Bone marrow (tissue), 2 donors: ENCODE measurements around the gene DMBX1.
A peak's percentile ranks its signal among the peaks of the same experiment; 100 is the strongest.

Experiments used
- DNase-seq, 2 donors: peaks; one replicate each; lab custom pipeline; 2025; lab: John Stamatoyannopoulos, UW

DMBX1 gene

DNA sequence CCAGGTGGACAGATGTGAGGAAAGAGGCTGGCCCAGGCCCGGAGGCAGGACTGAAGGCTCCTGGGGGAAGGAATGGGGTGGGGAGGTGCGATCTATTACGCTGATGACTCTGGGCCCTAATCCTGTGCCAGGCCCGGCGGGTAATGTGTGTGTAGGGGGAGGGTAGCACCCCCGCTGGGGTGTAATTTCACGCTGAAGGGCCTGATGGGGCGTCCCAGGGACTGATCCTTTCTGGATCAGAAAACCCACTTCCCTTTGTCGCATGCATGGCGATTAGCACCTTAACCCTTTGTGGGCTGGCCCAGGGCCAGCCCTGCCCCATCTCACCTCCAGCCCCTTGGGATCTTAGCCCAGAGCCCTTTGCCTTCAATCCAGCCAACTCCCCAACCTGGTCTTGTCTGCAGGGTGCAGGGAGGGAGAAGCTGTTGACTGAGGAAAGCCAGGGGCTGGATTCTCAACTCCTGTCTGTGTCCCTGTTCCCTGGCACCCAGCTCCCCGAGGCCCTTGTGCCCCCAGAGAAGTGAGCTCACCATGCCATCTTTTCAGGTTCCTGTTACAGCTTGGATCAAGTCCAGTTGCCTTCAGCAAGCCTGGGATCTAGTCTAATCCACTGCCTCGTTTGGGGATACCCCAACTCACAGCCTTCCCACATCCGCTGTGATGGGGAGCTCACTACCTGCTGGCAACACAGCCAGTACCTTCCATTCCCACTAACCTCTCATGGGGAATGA is 35.8 kb downstream of the DMBX1 start:
- no peak for DNase-seq

DNA sequence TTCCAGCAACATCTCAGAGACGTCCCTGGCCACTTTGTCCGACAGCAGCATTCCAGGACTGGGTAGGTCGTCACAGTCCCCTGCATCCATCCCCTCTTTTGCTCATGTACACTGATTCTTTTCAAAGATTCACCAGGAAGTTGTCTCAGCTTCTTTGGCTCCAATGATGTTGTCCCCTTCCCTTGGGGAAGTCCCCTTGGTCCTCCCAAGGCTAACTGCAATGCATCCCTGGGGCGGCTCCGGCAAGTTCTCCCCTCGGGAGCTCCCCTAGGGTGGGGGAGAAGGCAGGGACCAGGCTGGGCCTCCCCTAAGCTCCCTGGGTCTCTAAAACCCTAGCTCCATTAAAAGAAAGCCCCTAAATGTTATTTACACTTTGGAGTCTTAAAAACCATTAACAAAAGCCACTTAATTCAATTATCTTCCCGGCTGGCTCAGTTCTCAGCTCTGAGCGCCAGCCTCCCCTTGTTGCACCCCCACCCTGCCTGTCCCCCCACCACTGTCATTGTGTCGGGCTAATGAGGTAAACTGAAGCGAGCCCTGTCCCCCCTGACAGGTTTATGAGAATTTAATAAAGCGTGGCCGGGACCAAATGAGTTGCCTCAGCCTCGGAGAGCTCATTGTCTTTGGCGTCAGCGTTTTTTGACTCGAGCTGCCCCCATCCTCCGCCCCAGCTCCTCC is 36.5 kb downstream of the DMBX1 start:
- no peak for DNase-seq

DNA sequence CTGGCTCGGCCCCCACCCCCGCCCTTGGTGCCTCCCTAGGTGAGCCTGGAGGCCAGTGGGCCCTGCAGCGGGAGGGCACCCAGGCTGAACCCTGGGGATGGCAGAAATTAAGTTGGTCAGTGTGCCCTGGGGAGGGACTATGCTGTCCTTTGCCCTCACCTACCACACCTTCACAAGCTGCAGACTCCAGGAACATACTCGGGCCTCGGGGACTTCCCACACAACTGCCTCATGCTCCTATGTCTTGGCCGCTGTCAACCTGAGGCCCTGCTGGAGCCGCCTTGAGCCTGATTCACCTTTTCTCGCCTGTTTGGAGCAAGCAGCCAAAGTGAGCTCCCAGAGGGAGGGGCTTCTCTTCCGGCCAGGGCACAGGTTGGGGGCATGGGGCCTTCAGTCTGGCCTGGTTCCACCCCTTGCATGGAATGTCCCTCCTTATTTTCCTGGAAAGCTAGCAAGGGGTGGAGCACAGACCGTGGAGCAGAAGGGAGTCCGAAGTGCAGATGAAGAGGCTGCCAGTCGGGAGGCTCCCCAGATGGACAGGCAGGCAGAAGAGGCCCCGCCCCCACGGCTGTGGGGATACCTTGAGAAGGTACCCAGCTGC is 37.2 kb downstream of the DMBX1 start:
- DNase-seq, result no peak

DNA sequence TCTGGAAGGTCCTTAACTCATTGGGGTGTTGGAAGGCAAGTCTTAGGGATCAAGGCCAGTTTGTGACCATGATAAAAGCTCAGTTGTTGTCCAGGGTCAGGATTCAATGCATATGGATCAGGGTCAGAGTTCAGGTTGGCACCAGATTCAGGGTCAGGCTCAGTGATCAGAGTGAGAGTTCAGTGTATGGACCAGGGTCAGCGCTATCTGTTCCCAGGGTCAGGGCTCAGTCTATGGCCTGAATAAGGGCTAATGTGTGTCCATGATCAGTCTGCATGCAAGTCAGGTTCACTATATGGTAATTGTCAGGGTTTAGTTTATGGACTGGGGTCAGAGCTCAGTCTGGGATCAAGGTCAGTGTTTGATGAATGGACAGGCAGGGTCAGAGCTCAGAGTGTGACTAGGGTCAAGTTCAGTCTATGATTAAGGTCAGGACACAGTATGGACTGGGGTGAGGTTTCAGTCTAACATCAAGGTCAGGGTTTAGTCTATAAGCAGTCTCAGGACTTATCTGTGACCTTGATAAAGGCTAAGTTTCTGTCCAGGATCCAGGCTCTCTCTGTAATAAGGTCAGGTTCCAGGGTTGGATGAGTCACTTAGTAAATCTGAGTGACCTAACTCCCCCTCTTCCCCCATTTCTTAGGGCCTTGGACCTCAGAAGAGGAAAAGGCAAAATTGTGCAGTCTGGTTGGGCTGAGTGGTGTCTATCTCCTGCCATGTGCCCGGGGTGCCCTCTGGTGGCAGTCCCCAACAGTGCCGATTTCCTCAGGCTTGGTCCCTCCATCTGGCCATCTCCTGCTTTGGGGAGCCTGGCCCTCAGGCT is 38.0 kb downstream of the DMBX1 start:
- peak; percentile 51 to 53 for DNase-seq

DNA sequence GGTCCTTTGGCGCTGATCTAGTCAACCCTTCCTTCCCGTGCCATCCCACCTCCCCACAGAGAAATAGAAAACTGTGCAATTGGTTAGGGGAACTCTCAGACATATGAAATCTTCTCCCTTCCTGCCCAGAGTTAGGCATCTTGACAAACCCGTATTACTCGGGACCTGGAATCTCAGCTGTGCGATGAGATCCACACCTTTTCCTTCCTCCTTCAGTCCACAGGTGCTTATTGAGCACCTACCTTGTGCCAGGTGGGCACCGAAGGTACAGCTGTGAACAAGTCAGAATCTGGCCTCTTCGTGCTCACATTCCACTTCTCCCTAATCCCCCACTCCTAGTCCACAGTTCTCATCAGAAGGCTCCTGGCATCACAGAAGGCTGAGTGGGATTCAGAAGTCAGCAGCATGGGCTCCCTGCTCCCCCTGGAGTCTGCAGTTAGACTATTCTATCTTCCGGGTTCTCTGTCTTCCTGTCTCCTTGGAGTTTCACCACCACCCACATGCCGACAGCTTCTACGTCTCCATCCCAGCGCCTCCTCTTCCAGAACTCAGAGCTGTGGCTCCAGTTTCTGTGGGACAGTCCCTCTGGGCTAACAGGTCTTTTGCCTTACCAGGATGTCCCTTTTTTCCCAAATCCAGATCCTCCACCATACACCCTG is 38.8 kb downstream of the DMBX1 start:
- DNase-seq, result no peak

DNA sequence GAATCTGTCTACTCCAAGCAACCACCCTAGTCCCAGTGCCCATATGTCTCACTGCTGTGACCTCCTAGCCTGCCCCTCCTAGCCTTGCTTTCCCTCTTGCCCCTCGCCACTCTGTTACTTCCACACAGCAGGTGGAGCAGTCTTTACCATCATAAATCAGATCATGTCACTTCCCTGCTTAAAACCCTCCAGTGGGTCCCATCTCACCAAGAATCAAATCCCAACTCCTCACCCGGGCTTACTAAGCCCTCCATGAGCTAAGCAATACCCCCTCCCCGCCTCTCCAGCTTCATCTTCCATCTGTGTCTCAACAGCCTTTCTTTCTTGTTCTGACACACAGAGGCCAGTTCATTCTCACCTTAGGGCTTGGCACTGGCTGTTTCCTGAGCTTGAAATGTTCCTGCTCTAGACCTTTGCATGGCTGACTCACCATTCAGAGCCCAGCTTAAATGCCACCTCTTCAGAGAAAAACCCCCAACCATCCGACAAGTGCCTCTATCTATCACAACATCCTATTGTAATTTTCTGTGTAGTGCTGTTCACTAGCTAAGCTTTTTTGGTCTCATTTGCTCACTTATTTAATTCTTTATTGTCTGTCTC is 39.5 kb downstream of the DMBX1 start:
- DNase-seq, result no peak

DNA sequence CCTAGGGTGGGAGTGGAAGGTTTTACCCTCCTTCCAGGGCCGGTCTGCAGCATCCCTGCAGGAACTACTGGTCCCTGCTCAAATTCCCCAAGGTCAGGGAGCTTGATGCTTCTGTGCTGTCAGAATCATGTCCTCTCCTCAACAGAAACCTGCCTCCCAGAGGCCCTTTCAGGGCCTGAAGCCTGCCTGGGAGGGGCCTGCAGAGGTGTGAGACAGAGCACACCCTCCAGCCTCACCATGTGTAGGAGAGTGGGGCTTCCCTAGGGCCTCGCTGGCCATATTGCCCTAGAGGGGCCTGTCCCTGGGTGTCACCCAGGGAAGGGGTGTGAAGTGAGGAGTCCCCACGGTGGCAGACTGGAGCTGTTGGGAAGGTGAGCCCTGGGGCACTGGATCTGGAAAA is 40.7 kb downstream of the DMBX1 start:
- no peak for DNase-seq

DNA sequence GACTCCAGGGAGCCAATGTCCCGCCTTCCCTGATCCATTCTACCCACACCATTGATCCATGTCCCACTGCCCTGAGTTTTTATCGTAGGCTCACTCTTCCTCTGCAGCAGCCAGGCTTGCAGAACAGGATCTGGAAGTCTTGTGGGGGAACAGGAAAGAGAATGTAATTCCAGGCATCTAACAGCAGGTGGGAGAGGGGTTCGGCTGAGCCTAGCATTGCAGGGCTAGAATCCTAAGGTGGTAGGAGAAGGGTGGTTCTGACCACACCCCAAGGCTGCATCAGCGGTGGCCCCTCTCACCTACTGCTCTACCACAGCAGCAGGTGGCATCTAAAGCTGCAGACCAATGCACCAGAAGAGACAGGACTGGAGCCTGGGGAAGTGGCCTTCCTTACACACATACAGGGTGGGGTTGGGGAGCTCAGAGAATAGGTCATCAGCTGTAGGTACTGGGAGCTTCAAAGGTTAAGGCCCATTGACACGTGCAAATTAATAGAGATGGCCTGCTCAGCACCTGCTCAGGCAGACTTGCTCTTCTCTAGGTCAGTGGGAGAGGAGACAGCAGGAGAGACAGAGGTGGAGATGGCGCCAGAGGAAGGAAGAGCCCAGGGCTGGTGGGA is 41.3 kb downstream of the DMBX1 start:
- no peak for DNase-seq

DNA sequence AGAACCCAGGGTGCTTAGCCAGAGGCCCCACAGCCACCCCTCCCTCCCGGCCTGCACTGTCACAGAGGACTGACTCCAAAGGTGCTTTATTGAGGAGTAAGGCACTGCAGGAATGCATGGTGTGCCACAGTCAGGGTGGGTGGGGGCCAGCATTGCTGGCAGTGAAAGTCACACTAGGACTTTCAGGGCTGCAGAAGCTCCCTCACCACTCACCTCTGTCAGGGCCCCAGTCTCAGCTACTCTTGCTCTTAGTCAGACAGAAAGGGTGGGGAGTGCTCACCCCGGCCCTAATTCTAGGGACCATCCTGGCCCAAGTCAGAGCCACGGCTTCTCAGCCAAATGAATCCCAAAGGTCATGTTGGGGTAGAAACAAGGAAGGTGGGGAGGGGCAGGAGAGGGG is 42.5 kb downstream of the DMBX1 start:
- no peak for DNase-seq

DNA sequence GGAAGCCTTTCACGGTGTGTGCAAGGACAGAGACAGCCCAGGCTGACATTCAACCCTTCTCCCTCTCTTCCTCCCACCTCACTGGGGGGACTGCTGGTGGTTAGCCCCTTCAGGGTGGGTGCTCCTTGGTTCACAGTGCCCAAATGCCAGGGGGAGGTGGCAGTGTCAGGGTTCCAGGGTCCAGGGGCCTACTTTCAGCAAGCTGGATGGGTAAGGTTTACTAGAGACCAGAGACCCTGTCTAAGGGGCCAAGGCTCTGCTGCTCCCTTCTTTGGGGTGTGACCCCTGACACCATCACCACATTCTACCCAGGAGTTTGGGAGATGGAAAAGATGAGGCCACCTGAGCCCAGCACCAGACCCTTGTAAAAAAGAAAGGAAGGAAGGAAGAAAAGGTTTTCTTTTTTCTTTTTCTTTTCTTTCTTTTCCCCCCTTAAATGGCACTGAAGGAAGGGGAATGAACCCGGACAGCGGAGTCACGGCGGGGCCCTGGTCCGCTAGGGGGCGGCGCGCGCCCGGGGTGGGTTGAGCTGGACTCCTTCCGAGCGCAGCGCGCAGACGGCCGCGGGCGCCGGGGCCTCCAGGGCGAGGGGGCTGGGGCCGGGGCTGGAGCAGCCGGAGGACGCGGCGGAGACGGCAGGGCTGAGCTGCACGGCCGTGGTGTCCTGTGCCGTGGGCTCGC is 43.0 kb downstream of the DMBX1 start:
- DNase-seq, result peak in 1 of 2 donors; percentile 32

DNA sequence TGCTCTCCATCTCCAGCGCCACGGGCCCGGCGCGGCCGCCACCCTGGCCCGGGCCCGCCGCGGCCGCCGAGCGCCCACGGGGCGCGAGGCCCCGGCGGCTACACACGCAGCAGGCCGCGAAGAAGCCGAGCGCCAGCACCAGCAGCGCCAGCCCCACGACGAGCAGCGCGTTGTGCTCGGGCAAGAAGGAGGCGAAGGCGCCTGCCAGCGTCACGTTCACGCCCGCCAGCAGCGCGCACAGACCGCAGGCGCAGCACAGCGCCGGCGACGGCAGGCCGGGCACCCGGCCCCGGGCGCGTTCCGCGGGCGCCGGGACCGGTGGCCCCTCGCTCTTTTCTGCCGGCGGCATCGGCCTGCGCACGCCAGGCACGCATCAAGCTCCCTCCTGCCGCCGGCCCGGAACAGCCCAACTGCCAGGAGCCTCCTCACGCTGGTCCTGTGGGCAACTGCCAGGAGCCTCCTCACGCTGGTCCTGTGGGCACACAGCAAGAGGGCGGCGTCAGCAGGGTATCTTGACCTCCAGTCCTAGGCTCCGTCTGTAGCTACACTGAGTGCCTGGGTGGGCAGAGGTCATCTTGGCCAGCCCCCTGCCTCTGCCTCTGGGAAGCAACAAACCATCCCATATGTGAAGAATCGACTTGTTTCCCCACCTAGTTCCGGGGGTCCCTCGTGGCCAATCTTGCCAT is 43.7 kb downstream of the DMBX1 start:
- peak in 1 of 2 donors; percentile 35 for DNase-seq

DNA sequence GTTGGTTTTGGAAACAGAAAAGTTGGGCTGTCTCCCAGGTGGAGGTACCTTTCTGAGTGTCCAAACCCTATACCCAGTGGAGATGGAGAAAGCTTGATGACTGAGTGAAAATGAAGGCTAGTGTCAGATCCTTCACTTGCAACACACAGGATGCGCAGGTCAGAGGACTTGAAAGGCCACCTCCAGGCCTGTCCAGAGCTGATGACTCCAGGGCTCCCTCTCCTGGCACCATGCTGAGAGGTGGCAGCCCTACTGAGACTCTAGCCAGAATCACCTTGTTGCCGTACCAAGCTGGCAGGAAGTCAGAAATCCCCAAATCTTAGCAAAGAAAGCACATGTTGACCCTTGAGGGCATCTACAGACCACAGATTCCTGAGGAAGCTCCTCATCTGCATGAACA is 45.4 kb downstream of the DMBX1 start:
- DNase-seq, result no peak

DNA sequence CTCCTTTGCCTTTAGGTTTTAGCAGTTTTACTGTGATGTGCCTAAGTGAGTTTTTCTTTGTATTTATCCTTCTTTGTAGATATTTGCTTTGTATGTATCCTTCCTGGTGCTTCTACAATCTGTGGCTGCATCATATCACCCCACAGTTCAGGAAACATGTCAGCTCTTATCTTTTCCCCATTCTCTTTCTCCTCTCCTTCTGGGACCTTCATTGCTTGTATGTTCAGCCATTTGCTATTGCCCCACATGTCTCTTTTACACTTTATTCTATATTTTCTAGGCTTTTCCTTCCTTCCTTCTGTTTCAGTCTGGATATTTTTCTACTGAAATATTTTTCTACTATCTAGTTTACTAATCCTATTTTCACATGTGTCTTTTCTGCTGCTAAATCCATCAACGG is 46.9 kb downstream of the DMBX1 start:
- no peak for DNase-seq

DNA sequence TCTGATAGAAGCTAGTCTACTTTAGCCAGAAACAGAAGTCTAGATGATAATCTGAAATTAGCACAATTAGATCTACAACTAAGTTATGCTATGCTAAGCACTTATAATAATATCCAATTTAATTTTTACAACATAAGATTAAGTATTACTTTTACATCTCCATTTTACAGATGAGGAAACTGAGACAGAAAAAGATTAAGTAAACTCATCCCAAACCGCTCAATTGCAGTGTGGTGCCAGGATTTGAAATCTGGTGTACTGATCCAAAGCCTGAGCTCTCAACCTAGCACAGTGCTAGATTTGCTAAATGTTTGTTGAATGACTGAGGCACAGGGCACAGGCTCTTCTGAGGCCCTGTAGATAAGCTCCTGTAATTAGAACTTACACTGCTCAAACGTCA is 48.0 kb downstream of the DMBX1 start:
- DNase-seq, result no peak

DNA sequence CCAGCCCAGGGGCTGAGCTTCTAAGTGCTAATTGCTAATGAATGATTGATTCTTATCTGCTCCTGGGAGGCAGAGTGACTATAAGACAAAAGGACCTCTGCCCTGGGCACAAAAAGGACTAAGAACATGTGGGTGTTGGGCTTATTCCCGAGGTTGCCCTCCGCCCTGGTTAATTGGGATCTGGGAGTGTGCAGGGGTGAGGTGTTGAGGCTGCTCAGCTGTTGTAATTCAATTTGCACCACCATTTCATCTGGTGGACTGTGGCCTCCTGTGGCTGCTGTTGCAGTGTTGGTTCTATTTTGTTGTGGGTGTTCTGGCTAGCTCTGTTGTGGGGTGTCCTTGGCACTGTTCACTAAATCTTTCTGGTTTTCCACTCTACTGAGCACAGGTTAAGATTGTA is 48.5 kb downstream of the DMBX1 start:
- no peak for DNase-seq
